ENCODE results near the gene CYP4F11.
"Not testable (repeated sequence)": the region's sequence is repeated elsewhere in the genome, so short reads cannot be mapped to it uniquely, and the experiment has no call there.

GRCh38 chr19:15972043-15972442 is 37.7 kb upstream of the CYP4F11 start:
- TF ChIP-seq CTCF (IDR thresholded peaks at IDR 0.05); POLR2A (IDR thresholded peaks at IDR 0.05; ENCODE audit: low read depth); POLR2AphosphoS5 (IDR thresholded peaks at IDR 0.05); EP300 (IDR thresholded peaks at IDR 0.05): not testable (repeated sequence)
